NCI-H460 (cell line): ENCODE data around the gene CDKAL1. TPM values are rescaled to one million over a fixed set of nuclear protein-coding genes. Genes with fewer than 3 reads are reported as not detected.
"Not testable (repeated sequence)": the region's sequence is repeated elsewhere in the genome, so short reads cannot be mapped to it uniquely, and the experiment has no call there.

Experiments used
- DNase-seq: peaks from one replicate; pipeline ENCODE4 v3.0.0-alpha.2; 2016; ENCODE audit warnings: low read depth; ENCODE audit errors: extremely low read depth
- total RNA-seq: library from RNA; depleted of rRNA; stranded (reverse); fragments of >200 nt; shearing (Covaris generic); gene quantifications from 2 replicates; pipeline ENCODE4 v1.2.3, GENCODE V29; 2014

Gene CDKAL1
- total RNA-seq, 1 experiment from 2014 or later: 12.3 TPM

DNA sequence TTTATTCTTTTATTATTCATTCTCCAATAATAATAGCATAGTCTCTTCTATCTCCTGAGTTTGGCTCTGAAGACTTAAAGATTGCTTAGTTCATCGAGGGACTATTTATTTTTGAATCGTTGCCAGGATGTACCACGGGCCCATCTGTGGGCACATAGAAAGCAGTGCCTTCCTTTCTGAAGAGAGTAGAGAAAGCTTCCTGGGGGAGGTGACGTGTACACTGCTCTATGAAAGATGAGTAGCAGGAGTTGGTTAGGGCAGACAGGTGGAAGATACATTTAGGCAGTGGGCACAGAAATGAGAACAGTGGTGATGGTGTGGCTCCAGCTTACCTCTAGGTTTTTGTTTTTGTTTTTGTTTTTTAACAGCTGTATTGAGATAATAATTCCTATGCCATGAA is 98.4 kb downstream of the CDKAL1 start:
- DNase-seq: no peak

DNA sequence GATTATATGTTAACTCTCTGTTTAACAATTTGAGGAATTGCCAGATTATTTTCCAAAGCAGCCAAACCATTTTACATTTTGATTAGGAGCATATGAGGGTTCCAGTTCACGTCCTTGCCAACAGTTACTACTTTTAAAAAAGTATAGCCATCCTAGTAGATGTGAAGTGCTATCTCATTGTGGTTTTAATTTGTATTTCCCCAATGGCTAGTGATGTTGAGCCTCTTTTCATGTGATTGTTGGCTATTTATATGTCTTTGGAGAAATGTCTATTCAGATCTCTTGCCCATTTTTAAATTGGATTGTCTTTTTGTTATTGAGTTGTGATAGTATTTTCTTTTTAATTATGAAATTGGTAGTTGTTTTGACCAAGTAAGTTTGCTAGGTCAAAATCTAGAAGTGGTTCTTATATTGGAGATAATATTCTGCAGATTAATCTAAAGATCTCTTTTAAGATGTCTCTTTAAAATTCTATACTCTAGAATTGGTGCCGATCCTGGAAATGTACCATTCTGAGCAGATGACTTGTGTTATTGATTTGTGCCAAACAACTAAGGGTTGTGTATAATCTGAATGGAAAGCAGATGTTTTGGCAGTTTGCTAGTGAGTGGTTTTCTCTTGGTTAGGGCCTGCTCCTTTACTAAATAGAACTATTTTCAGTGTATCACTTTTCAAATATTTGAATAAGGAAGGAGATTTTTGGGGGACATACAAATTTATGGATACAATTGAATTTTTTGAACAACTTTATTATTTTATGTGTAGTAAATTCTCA is 99.5 kb downstream of the CDKAL1 start:
- DNase-seq: no peak

DNA sequence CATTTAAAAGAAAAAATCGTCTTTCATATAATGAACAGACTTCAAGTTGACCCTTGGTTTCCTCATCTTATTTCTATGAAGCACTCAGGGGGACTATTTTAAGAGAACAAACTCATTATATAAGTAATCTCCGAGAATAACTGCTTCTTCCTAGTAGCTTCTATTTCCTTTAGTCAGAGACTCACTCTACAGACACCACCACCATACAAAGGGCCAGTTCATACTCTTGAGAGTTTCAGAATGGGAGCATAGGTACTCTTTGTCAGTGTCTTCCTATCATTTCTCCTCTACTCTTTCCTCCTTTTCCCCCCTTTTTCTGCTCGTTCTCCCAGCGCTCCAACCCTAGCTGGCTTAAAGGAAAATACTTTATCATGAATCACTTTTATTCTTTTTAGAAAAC is 104.9 kb downstream of the CDKAL1 start:
- no peak for DNase-seq

DNA sequence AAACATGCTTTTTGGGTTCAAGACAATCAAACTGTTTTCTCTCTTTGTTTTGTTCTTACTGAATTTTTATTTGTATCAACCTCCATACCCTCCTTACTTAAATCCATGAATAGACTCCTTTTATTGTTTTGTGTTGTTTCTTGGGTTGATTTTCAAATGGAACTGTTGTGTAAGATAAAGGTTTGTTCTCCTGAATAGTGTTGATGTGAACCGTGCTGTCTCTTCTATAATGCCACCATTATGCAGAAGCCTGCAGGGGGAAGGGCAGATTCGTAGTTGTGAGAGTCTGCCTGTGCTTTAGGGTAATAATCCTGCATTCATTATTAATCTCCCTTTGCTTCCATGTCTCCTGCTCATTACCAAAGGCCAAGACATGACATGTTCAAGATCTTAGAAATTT is 105.9 kb downstream of the CDKAL1 start:
- no peak for DNase-seq

DNA sequence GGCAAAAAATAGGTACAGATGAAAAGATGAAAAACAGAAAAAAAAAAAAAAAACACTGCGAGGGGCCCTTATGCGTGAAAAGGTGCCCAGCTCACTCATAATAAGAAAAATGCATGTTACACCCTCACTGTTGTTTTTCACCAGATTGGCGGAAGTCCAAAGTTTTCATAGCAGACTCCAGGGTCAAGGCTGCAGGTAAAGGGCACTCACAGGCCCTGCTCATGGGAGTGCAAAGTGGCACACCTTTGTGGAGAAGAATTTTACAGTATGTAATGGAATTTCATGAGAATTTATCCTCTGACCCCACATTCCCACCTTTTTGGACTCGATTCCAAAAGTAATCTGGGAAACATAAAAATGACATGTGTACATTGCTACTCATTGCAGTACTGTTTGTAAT is 108.2 kb downstream of the CDKAL1 start:
- DNase-seq: no peak

DNA sequence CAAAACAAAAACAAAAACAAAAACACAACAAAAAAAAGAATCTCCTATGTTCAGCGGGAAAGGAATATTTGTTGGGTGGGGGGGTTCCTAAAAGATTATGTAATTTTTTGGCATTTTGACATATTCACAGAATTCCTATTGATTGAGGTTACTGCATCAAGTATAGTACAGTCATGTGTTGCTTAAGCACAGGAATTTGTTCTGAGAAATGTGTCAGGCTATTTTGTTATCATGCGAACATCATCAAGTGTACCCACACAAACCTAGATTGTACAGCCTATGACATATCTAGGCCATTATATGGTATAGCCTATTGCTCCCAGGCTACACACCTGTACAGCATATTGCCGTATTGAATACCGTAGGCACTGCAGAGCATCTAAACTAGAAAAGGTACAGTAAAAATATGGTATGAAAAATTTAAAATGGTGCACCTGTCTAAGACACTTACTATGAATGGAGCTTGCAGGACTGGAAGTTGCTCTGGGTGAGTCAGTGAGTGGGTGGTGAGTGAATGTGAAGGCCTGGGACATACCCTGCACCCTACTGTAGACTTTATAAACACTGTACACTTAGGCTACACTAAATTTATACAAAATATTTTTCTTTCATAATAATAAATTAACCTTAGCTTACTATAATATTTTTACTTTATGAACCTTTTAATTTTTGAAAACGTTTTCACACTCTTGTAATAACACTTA is 110.6 kb downstream of the CDKAL1 start:
- DNase-seq: no peak

DNA sequence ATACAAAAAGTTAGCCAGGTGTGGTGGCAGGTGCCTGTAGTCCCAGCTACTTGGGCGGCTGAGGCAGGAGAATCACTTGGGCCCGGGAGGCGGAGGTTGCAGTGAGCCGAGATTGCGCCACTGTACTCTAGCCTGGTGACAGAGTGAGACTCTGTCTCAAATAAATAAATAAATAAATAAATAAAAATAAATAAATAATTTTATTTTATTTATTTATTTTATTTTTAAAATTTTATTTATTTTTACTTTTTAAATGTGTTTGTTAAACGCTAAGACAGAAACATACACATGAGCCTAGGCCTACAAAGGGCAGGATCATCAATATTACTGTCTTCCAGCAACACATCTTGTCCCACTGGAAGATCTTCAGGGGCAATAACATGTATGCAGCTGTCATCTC is 111.3 kb downstream of the CDKAL1 start:
- not testable (repeated sequence) for DNase-seq

DNA sequence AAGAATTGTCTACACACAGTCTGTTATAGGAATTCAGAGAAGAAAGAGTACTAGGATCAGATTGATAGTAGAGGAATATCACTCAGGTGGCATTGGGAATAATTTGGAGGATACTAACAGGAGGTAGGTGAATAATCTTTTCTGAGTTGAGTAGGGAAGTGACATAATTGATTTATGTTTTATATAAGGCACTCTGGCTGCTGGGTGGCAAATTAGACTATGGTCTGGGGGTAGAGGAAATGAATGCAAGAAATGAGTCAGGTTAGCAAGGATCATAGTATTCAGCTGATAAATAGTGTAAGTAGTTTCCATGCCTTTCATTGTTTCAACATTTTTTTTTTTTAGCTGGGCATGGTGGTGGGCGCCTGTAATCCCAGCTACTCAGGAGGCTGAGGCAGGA is 113.3 kb downstream of the CDKAL1 start:
- DNase-seq: no peak

DNA sequence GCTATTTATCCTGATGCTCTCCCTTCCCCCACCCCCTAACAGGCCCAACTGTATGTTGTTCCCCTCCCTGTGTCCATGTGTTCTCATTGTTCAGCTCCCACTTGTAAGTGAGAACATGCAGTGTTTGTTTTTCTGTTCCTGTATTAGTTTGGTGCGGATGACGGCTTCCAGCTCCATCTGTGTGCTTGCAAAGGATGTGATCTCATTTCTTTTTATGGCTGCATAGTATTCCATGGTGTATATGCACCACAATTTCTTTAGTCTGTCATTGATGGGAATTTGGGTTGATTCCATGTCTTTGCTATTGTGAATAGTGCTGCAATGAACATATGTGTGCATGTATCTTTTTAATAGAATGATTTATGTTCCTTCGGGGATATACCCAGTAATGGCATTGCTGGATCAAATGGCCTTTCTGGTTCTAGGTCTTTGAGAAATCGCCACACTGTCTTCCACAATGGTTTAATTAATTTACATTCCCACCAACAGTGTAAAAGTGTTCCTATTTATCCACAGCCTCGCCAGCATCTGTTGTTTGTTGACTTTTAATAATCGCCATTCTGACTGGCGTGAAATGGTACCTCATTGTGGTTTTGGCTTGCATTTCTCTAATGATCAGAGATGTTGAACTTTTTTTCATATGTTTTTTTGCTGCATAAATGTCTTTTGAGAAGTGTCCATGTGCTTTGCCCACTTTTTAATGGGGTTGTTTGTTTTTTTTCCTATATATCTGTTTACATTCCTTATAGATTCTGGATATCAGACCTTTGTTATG is 115.6 kb downstream of the CDKAL1 start:
- not testable (repeated sequence) for DNase-seq

DNA sequence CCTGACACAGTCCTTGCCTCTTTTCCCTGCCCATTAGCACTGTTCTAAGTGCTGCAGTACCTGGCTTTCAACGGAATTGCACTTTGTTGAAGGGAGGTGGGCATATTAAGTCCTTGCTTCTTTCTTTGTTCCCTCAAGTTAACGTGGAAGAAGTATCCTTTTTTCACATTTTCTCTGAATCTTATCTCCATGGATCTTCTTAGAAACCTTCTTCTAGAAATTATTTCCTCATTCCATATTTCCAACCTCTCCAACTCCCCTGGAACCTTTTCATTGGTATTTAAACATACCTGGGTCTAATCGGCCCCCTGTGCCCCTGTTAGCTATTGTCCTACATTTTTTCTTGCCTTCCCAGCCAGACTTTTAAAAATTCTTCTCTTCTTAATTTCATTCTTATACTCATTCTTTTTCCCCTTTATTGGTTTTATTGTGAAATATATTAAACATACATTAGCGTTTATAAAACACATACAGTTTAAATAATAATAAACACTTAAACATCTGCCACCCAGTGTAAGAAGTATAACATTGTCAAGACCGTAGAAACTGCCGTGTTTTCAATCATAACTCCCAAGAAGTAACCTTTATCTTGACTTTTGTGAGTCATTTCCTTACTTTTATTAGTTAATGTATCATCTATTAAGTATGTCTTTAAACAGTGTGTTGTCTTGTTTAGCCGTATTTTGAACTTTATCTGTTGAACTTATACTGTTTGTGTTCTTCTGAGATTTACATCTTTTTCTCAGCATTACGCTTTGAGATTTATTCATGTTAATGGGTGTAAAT is 118.2 kb downstream of the CDKAL1 start:
- no peak for DNase-seq

DNA sequence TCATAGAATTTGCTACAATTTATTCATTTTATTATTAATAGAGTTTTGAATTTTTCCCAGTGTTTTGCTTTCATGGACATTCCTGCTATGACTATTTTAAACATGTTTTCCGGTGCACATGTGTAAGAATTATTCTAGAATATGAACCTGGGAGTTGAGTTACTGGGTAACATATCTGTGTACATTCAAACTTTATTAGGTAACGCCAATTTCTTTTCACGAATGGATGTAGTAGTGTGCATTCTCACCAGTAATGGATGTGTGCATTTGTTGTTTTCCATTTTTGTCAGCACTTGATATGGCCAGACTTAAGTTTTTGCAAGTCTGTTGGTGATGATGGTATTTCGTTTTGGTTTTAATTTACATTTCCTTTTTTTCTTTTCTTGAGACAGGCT is 118.8 kb downstream of the CDKAL1 start:
- no peak for DNase-seq

DNA sequence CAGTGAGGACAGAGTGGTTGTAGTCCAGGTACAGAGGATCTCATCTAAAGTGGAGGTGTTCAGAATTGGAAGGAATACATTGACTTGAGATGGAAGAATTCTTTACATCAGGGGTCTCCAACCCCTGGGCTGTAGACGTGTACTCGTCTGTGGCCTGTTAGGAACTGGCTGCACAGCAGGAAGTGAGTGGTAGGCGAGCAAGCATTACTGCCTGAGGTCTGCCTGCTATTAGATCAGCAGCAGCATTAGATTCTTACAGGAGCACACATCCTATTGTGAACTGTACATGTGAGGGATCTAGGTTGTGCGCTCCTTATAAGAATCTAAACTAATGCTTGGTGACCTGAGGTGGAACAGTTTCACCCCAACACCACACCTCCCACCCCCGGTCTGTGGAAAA is 121.1 kb downstream of the CDKAL1 start:
- no peak for DNase-seq

DNA sequence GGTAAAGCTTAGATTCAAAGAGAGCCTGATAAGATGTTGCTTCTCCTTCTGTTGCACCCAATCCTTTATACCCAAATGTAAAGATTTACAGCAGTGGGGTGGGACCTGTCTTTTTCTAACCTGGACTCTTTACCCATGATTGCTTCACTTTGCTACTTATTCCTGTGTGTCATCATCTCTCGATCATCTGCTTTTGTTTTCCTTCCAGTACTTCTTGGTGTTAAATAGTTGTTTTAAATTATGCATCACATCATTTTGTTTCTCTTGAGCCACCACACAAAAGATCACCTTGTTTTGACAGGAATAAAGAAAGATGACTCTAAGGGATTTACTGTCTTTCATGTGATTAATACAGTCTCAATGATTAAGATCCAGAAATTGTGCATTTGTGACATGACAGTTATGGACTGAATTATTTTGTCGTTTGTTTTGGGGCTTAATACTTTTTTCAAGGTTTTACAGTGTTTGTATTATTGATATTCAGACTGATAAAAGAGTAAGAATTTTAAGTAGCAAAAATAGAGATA is 123.1 kb downstream of the CDKAL1 start:
- no peak for DNase-seq

DNA sequence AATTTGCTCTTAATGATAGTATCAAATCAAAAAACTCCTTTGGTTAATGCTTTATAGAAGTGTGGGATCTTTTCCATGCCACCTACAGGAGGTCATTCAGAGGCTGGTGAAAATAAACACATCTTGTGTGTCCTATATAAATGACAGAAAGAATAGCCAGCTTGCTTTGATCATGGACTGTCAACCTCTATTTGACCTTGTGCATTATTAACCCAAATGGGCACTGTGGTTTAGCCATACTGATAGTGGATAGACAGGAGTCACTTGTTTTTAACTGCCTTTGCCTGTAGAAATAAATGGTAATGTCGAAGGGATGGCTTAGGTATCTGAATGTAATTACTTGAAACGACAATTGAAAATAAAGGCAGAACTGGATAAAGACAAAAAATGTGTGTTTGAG is 123.8 kb downstream of the CDKAL1 start:
- DNase-seq: no peak

DNA sequence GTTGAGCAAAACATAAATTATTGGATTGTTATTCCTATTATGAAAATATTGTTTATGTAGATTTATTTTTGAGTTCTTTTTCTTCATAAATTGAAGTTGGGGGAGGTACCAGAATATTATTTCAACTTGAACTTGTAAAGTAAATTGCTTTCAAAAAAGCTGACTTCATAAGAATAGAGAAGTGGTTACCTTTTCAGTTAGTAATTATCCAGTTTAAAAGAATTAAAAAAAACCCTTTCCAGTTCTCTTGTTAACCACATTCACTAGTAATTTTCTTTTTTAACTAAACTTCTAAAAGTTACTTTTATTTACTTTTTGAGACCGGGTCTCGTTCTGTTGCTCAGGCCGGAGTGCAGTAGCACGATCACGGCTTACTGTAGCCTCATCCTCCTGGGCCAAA is 124.3 kb downstream of the CDKAL1 start:
- DNase-seq: no peak

DNA sequence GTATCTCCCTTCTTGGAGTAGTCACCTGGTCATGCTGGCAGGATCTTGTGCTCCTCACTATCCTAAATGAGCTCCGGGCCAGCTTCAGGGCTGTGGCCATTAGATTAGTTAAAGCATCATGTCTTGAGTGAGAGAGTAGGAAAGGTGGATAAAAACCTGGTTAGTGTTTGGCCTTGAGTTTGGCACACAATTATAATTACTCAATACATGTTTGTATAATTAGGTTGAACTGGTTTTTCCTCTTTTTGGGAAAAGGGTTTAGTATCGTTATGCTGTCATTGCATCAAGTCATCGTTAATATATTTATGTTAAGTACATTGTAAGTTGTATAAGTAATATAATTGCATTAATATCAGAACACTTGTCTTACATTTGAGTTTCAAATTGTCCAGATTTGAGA is 126.3 kb downstream of the CDKAL1 start:
- DNase-seq: no peak

DNA sequence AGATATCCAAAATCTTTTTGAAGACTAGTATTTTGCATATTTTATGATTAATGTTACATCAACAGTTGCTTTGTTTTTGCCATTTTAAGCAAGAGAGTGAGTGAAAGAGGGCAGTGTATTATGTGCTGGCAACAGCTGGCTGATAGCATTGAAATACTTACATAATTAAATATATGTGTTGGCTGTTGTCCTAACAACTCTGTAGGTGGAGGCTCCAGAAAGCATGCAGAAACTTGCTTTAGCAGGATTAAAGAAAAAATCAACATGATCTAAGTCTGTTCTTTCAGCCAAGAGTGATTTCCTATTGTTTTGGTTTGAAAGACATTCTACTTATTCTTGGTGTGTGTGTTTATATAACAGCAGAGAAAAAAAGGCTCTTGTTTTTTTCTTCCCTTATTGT is 127.5 kb downstream of the CDKAL1 start:
- no peak for DNase-seq

DNA sequence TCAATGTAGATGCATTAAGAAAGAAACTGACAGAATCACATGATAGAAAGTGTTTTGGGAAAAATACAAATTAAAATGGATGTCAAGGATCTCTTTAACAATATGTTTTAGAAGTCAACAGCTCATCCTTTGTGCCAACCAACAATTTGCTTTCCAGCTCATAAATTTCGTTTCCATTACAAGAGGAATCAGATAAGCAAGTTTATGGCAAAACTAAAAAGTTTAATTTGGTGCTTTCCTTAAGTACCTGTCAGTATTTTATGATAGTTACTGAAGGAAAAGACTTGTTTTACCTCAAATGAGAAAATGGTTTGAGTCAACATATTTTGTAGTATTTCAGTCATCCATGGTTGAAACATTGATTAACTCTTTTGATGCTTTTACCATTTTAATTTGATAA is 130.0 kb downstream of the CDKAL1 start:
- no peak for DNase-seq

DNA sequence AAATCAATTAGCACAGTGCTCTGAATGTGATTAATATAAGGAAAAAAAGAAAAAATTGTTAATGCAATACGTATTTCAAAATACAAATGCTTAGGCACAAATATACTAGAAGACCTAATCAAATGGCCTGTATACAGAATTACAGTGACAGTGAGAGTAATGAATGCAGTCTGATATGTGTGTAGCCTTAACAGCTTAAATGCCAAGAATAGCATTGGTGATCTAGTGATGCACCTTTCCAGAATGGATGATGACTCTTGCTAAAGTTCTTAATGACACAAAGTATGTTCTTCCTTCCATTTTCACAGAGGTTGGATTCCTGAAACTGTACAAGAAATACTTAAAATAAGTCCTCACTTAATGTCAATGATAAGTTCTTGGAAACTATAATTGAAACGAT is 131.0 kb downstream of the CDKAL1 start:
- no peak for DNase-seq

DNA sequence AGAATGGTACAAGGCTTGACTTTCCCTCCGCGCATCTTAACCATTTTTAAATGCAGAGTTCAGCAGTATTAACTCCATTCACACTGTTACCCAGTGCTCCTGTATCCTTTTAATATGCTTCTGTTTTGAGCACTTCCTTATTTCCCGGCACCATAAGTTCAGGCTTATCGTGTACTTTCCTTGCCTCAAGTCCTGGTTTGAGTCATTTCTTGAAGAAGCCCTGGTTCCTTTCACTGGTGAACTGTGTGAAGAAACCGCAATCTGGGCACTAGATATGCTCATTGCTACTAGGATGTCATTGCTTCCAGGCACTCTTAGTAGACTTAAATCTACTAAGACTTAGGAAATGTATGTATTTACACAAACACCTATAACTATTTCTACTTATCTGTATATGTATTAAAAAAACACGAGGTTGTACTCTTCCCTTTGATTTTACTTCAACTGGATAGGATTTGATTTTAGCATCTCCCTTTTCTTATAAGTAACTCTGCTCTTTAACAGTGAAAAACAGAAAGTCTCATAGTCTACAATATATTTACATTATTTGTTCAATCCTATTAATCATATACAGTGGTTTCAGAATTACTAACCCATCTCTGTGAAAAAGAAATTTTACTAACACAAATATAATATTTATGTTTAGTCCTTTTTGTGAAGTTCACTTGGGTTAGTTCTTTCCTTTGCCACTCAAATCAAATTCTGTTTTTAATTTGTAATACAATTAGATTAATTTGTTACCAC is 135.5 kb downstream of the CDKAL1 start:
- DNase-seq: no peak
